ENCODE data around the gene CSTF1.

- TF ChIP-seq CTCF (IDR thresholded peaks at IDR 0.05) (no peak), POLR2A (IDR thresholded peaks at IDR 0.05) (no peak)
Measured at GRCh38 chr20:56360908-56361205, 31.6 kb upstream of the CSTF1 start.

Data from suprapubic skin (tissue), 3 donors.